Breast epithelium (tissue), 3 donors: Measurements from ENCODE around the gene LDLRAD4.

Experiments
- CTCF ChIP-seq, 3 donors: fragments of 450-650 bp; IDR thresholded peaks; one replicate each; pipeline ENCODE4 v1.5.1; 2016 to 2017; ENCODE audit warnings: antibody characterized with exemption in 3 of 3, mild to moderate bottlenecking in 3 of 3, moderate library complexity in 3 of 3
- POLR2A ChIP-seq: fragments of 450-650 bp; IDR thresholded peaks from one replicate; pipeline ENCODE4 v1.6.1; 2016; ENCODE audit warnings: antibody characterized with exemption, mild to moderate bottlenecking, moderate library complexity
- POLR2AphosphoS5 ChIP-seq, 3 donors: sonication (generic); formaldehyde crosslinking; IDR thresholded peaks; one replicate each; pipeline ENCODE4 v1.6.1; 2017; ENCODE audit warnings: antibody characterized with exemption in 3 of 3

- TF ChIP-seq POLR2AphosphoS5 (IDR thresholded peaks at IDR 0.05) = no peak
- TF ChIP-seq CTCF (IDR thresholded peaks at IDR 0.05) = no peak
- no peak for TF ChIP-seq POLR2A
These were observed 67.3 kb downstream of the LDLRAD4 start for GRCh38 chr18:13285874-13286273.
